ENCODE results near the gene C5orf24.
"Not testable (repeated sequence)": the region's sequence is repeated elsewhere in the genome, so short reads cannot be mapped to it uniquely, and the experiment has no call there.

C5orf24 gene

GRCh38 chr5:134845852-134846640 lies at the start of gene C5orf24:
TSS of gene C5orf24 (plus strand) at chr5:134845968. CDS start at chr5:134854901, 8,933 bp downstream.
- FAIRE-seq (peak; percentile 58), DNase-seq (ENCODE audit: low spot score) (peak; percentile 93)

- no peak for DNase-seq (ENCODE audit: low spot score)
- no peak for FAIRE-seq
These were observed 47.3 kb upstream of the C5orf24 start for GRCh38 chr5:134798468-134798867.

- FAIRE-seq = no peak
- DNase-seq (ENCODE audit: low spot score) = no peak
These were observed 41.9 kb upstream of the C5orf24 start for GRCh38 chr5:134803821-134804220.

GRCh38 chr5:134813407-134813806 lies 32.4 kb upstream of the C5orf24 start:
- no peak for FAIRE-seq
- DNase-seq (ENCODE audit: low spot score) = no peak

GRCh38 chr5:134813827-134814226 lies 31.9 kb upstream of the C5orf24 start:
- DNase-seq (ENCODE audit: low spot score) = no peak

GRCh38 chr5:134817006-134817405 lies 28.8 kb upstream of the C5orf24 start:
- FAIRE-seq (no peak), DNase-seq (ENCODE audit: low spot score) (no peak)

More at GRCh38 chr5:134813827-134814226, 31.9 kb upstream of the C5orf24 start:
- no peak for FAIRE-seq

- FAIRE-seq (no peak), DNase-seq (ENCODE audit: low spot score) (no peak)
These were observed 27.0 kb upstream of the C5orf24 start for GRCh38 chr5:134818776-134819175.

- FAIRE-seq (no peak), DNase-seq (ENCODE audit: low spot score) (no peak)
These were observed 26.3 kb upstream of the C5orf24 start for GRCh38 chr5:134819407-134819963.

GRCh38 chr5:134821841-134822240 lies 23.9 kb upstream of the C5orf24 start:
- DNase-seq (ENCODE audit: low spot score) = no peak
- no peak for FAIRE-seq

- no peak for FAIRE-seq
- DNase-seq (ENCODE audit: low spot score) = no peak
These were observed 21.1 kb upstream of the C5orf24 start for GRCh38 chr5:134824681-134825080.

GRCh38 chr5:134825212-134825611 lies 20.6 kb upstream of the C5orf24 start:
- FAIRE-seq = no peak
- DNase-seq (ENCODE audit: low spot score) = no peak

- no peak for FAIRE-seq
These were observed 12.3 kb upstream of the C5orf24 start for GRCh38 chr5:134833340-134834032.

GRCh38 chr5:134835623-134836022 lies 10.1 kb upstream of the C5orf24 start:
- no peak for DNase-seq (ENCODE audit: low spot score)
- FAIRE-seq = no peak

More at GRCh38 chr5:134833340-134834032, 12.3 kb upstream of the C5orf24 start:
- no peak for DNase-seq (ENCODE audit: low spot score)

GRCh38 chr5:134837530-134838181 lies 8.1 kb upstream of the C5orf24 start:
- FAIRE-seq (no peak), DNase-seq (ENCODE audit: low spot score) (no peak)

- not testable (repeated sequence) for FAIRE-seq; DNase-seq (ENCODE audit: low spot score)
These were observed 7.4 kb upstream of the C5orf24 start for GRCh38 chr5:134838361-134838760.

- no peak for FAIRE-seq
- DNase-seq (ENCODE audit: low spot score) = no peak
These were observed 5.0 kb upstream of the C5orf24 start for GRCh38 chr5:134840811-134841210.

- DNase-seq (ENCODE audit: low spot score) (no peak), FAIRE-seq (no peak)
These were observed 1.5 kb upstream of the C5orf24 start for GRCh38 chr5:134844252-134844651.

GRCh38 chr5:134845335-134845851 lies 375 bp upstream of the C5orf24 start:
- FAIRE-seq = no peak

GRCh38 chr5:134846641-134846960 lies 833 bp downstream of the C5orf24 start:
- no peak for DNase-seq (ENCODE audit: low spot score)
- FAIRE-seq = no peak

More at GRCh38 chr5:134845335-134845851, 375 bp upstream of the C5orf24 start:
- DNase-seq (ENCODE audit: low spot score) = no peak

GRCh38 chr5:134849434-134849933 lies 3.7 kb downstream of the C5orf24 start:
- DNase-seq (ENCODE audit: low spot score); FAIRE-seq: not testable (repeated sequence)

GRCh38 chr5:134851307-134851923 lies 5.6 kb downstream of the C5orf24 start:
- FAIRE-seq (no peak), DNase-seq (ENCODE audit: low spot score) (no peak)
